NCI-H1930 (cell line): Measurements from ENCODE around the gene NAT8L.
A peak's percentile ranks its signal among the peaks of the same experiment; 100 is the strongest.

ENCODE experiments used
- DNase-seq, 2 experiments: peaks; one replicate each; lab custom pipeline; 2025; lab: John Stamatoyannopoulos, UW

The NAT8L gene

DNA sequence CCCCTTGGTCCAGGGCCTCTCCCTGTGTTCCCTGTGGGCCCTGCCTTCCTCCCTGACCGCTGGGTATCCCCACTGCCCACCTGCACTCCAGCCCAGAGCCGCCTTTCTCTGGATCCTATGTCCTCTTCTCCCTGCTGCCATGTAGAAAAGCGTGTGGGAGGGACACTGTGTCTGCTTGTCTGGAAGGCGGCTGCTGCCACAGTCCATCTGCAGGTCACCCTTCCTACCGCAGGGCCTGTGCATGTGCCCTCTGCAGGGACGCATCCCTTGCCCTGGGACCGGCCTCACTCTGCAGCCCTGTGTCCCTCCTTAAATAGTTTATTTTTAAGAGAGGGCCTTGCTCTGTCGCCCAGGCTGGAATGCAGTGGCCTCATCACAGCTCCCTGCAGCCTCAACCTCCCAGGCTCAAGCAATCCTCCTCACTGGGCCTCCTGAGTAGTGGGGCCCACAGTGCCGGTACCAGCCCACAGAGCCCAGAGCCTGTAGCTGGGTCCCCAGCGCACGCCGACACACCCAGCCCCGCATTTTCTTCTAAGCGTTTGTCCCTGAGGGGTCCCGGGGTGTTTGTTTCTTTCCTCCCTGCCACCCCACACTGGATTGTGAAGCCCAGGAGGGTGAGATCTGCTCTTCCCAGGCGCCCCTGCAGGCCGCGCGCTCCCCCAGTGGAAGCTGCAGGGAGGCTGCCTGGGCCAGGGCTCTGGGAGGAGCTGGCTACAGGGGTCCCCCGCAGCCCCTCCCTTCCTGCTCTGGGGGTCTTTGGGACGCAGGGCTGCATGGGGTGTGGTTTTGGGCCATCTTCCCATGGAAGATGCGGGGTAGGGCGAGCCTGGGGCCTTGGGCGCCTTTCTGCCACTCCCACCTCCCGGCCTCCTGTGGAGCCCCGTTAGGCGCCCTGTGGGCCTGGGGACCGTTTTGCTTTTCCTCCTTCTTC lies 12.8 kb upstream of the NAT8L start:
- DNase-seq = no peak

DNA sequence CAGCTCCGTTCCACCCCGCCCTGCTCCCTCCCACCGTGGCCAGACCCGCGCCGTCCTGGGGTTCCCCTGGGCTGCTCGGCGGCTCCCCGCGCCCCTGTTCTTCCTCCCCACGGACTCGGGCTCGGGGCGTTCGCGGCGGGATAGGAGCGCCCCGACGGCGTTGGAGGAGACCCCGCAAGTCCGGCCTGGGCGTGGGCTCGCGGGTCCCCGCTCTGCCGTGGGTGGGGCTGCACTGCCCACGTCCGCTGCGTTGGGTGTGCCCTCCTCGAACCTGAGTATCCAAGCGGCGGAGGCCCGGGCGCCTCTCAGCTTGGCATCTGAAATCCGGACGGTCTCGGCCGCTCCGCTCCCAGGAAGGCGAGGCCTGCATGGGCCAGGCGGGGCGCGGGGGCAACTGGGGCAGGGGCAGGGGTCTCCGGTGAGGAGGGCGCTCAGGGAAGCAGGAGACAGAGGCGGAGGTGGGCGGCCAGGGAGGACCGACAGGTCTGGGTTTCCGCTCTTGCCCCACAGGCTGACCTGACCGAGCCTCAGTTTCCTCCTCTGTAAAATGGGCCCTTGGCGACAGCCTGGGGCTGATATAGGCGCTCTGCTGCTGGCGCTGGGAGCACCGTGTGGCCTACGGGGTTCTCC lies 12.0 kb upstream of the NAT8L start:
- no peak for DNase-seq

DNA sequence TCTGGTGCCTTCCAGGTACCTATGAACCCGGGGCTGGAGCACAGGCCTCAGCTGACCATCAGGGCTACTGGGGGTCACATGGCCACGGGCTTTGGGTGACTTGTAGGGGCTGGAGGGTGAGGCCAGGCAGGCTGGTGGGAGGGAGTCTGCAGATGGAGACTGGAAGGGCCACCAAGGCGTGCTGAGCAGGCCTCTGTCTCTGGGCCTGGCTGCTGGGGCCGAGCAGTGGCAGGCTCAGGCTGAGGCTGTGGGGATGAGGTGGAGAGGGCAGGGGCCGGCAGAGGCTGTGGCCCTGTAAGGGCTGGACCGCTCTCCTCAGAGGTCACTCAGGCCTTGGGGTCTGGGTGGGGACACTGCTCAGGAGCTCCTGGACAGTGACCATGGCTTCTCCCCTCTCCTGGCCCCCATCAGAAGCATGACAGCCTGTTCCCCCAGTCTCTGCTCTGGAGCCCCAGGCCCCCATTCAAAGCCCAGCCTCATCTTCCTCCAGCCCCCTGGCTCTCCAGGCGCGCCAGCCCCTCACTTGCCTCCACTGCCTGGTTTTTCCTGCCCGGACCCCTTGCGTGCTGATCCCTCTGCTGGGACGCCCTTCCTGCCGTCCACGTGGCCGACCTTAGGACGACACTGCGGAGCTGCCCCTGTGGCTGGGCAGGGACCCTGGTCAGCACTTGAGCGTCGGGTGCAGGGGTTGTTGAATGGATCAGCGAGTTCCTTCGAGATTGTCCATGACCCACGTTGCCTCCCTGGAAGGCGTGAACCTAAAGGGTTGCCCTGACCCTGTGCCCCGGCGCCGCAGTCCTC lies 11.1 kb upstream of the NAT8L start:
- no peak for DNase-seq

DNA sequence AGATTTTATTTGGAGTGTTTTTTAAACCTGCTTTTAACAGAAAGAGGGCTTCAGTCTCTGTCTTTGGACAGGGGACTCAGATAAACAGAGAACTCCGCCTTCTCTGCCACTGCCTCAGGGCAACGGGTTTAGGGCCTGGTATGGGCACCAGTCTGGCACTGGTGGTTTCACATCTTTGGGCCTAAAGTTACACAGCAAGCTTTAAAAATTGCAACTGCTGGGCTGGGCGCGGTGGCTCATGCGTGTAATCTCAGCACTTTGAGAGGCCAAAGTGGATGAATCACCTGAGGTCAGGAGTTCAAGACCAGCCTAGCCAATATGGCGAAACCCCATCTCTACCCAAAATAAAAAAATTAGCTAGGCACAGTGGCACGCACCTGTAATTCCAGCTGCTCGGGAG lies 10.3 kb upstream of the NAT8L start:
- DNase-seq = no peak

DNA sequence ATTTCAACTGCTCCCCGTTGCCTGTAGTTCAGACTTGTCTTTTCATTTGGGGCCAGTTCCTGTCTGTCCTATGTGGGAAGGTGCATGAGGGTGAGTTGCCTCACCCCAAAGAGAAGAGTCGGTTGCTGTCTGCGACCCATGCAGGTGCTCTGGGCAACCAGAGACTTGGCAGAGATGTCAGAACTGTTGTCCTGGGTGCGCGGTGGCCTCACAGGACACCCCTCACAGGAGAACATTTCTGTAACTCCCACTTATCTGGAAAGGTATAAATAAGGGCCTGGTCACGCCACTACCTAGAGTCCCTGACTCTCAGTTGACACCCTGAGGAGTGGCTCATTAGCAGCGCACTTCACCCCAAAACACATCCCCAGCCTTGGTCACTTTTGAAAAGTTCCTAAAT lies 9.7 kb upstream of the NAT8L start:
- no peak for DNase-seq

DNA sequence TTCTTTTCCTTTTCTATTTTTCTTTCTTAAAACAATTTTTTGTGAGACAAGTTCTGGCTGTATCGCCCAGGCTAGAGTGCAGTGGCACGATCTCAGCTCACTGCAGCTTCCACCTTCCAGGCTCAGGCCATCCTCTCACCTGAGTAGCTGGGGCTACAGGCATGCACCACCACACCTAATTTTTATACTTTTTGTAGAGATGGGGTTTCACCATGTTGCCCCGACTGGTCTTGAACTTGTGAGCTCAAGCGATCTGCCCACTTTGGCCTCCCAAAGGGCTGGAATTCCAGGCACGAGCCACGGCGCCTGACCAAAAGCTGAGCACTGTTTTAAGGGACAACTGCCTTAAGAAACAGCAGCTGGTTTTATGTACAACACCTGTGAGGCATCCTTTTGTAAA lies 9.3 kb upstream of the NAT8L start:
- no peak for DNase-seq

DNA sequence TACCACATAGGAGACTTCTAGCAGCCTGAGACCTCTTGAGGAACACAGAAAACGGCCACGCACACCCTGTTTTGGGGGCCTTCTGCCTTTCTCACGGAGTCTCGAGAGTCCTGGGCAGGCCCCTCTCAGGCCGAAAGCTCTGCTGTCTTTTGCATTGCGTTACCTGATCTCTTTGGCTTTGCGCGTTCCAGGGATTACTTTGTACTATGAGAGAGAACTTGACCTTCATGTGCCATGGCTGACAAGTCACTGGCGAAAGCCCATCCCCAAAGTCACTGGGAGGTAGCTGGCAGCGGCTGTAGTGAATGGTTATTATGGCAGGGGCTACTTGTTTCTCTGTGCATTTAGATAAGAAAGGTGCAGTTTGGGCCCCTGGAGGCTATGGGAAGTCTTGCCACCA lies 8.0 kb upstream of the NAT8L start:
- DNase-seq = no peak

DNA sequence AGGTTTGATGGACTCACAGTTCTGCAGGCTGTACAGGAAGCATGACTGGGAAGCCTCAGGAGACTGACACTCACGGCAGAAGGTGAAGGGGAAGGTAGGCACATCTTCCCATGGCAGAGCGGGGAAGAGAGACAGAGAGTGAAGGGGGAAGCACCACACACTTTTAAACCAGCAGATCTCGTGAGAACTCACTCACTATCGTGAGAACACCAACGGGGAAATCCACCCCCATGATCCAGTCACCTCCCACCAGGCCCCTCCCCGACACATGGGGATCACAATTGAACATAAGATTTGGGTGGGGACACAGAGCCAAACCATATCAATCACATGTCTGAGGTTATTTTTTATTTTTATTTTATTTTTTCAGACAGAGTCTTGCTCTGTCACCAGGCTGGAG lies 4.9 kb upstream of the NAT8L start:
- DNase-seq = no peak

DNA sequence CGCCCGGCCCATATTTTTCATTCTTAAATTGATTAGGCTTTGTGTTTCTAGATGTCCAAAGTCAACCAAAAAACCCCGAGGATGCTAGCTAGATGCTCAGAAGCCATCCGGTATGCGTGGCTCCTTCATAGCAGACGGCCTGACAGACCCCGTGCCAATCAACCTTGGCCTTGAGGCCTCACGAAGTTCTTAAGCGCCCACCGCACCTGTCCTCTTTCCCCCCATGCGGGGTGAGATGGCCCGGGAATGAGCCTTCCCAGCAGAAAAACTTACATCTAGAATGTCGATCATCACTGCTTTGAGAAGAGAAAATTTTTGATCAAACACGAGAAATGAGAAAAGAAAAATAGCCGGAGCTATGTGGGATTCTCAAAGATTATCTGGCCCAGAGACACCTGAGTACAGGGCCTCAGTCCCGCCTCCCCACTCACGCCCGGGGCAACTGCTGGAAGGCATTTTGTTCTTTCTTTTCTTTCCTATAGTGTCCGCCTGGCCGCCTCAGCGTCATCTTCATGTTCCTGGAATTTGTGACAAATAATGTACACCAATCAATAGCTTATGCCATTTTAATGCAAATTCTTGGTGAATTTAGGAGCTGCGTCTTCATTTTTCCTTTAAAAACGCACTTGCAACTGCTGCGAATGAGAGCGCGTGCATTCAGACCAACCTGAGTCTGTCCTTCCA lies 1.6 kb upstream of the NAT8L start:
- no peak for DNase-seq

DNA sequence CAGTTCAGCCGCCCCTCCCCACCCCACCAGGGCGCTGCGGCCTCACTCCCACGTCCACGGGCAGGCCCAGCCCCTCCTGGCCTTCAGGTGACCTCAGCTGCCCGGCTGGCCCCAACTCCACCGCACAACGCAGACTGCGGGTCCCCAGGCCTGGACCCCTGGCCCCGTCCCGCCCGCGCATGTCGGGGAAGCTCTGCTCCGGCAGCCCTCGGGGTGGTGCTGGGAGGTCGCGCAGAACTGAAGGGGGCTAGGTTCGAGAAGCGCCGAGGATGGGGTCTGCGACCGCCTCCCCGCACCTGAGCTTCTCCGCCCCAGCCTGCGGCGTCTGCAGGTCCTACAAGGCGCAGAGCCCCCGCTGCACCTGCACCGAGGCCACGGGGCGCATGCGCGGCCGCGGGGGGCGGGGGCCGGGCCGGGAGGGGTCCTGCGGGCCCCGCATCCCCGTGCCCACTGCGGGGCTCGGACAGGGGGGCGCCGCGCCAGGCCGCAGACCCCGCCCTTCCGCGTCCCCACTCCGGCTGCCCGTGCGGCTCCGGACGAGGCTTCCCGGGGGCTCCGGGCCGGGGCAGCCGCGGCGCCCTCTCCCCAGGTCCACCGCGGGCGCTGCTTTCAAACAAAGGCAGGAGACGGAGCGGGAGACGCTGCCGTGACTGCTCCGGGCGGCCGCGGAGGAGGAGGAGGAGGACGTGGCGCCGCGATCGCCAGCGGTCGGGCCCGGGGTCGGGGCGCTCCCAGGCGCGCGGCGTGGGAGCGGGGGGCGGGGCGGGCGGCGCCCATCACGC lies 672 bp upstream of the NAT8L start:
- peak; percentile 60 to 75 for DNase-seq

DNA sequence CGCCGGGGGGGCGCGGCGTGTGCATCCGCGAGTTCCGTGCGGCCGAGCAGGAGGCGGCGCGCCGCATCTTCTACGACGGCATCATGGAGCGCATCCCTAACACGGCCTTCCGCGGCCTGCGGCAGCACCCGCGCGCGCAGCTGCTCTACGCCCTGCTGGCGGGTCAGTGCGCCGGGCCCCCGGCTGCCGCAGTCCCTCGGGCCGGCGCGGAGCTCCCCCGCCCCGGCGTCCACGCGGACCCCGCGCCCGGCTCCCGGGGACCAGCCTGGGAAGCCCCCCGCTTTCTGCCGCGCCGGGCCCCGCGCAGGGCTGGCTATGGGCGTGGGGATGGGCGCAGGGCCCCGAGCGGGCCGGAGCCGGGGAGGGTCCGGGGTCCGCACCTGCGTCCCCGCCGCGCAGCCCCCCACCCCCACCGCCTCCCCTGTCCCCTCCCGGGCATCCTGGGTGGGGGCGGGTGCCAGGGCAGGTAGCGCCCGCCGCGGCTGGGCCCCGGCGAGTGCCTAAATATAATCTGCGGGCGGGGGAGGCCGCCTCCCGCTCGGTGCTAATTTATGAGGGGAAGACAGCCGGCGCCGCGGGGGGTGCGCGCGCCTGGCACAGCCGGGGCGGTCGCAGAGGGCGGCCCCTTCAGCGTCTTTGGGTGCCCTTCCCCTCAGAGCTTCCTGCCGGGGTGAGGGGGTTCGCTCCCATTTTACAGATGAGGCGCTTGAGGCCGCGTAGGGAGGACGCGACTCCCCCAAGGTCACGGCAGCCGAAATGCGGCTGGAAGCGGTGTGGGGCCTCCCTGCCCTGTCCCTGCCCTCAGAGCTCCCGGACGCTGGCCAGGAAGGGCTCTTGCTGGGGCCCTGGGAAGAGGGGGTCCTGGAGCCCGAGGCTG lies 837 bp downstream of the NAT8L start:
- peak in 1 of 2 experiments; percentile 24 for DNase-seq

DNA sequence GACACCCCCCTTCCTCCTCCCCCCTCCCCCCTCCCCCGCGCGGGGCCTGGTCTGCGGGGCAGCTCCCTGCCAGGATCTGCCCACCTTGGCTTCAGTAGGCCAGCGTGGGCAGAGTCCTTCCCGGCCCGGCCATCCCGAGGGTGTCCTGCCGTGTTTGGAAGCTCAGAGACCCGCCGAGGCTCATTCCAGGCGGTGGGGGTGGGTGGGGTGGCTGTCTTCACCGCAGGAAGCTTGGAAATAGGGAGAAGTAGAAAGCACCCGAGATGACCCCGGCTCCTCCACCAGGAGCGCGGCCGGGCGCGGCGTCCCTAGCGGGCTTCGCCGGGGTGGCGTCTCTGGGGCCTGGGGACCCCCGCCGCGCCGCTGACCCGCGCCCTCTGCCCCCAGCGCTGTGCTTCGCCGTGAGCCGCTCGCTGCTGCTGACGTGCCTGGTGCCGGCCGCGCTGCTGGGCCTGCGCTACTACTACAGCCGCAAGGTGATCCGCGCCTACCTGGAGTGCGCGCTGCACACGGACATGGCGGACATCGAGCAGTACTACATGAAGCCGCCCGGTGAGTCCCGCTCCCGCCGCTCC lies 1.6 kb downstream of the NAT8L start:
- no peak for DNase-seq

DNA sequence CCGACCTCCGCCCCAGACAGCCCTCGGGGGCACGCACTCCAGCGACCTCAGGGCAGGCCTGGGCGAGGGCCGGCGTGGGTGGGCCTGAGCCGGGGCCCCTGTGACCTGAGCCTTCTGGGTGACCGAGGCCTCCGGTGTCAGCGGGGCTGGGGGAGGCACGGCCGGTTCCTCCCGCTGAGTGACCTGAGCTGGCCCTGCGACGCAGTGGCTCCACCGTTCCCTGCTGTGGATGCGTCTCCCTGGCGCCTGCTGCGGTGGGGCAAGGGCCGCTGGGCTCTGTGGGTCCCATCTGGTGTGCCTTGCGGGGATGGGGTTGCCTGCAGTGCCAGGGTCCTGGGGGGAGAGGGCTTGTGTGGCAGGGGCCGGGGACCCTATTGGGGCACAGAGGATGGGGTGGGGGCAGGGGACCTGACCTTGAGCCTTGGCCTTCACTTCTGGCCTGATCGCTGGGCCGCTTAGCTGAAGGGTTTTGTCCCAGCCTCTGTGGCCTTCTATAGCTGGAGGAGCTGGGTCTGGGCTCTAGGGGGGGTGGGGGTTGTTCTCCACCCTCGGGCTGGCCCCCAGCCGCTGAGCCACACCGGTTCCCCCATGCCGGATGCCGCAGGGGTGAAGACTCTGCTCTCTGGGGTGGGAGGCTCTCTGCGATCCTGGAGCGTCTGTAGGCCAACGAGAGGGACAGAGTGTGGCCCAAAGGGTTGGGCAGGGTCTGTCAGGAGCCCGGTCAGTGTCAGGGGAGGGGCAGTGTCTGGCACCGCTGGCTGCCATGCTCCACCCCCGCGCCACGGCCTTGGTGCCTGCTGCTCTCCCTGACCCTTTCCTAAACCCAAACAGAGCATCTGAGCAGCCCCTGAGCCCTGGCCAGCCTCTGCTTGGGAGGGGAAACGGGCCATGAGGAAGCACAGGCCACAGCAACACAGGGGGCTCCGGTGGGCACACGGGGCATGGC lies 2.3 kb downstream of the NAT8L start:
- no peak for DNase-seq

DNA sequence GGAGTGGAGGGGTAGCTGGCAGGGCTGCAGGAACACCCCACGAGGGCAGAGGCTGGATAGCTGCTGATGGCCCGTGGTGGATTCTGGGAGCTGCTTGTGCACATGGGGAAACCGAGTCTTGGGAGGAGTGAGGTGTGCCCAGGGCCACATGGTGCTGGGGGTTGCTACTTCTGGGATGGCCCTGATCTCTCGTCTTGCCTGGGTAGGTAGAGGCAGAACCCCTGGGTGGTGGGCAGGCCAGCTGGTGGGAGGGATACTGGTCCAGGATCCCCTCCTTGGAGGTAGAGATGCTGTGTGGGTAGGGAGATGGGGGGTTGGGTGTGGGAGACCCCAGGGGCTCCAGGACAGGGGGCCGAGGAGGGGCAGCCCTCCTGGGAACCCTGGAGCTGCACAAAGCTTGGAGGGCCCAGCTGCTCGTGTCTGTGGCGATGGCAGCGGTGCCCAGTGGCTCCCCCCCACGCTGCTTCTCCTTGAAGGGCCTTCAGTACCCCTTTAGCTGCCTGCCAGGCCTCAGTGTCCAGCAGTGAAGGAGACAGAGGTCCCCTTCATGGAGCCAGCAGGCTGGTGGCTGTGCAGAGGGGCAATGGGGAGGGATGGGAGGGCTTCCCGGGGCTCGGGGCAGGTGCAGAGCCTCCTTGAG lies 3.2 kb downstream of the NAT8L start:
- DNase-seq = no peak

DNA sequence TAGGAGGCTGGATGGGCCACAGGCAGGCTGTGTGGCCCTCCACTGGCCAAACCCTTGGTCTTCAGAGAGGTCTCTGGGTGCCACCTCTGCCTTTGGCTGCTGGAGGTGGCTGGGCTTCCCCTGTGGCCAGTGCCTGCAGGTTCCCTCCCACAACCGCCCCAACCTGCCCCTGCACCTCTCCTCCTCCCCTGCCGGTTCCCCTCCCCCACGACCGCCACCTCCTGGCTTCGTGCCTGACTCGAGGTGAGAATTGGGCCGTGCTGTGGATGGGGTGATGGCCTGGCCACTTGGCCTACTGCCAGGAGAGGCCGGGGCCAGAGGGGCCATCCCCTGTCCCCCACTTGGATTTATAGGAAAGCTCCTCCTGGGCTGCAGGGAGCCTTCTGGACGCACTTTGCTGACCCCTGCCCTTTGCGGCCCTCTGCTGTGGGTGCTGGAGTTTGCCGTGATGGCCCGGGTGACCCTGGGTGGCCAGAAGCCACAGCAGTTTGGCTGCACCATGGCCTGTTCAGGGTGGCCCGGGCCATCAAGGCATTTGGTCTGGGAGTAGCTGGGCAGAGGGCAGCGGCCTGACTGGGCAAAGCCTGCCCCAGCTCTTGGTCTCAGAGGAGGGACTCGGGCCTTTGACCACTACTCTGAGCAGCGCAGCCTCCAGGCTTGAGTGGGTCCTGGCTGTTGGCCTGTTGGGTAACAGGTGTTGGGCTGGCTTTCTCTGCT lies 3.8 kb downstream of the NAT8L start:
- no peak for DNase-seq

DNA sequence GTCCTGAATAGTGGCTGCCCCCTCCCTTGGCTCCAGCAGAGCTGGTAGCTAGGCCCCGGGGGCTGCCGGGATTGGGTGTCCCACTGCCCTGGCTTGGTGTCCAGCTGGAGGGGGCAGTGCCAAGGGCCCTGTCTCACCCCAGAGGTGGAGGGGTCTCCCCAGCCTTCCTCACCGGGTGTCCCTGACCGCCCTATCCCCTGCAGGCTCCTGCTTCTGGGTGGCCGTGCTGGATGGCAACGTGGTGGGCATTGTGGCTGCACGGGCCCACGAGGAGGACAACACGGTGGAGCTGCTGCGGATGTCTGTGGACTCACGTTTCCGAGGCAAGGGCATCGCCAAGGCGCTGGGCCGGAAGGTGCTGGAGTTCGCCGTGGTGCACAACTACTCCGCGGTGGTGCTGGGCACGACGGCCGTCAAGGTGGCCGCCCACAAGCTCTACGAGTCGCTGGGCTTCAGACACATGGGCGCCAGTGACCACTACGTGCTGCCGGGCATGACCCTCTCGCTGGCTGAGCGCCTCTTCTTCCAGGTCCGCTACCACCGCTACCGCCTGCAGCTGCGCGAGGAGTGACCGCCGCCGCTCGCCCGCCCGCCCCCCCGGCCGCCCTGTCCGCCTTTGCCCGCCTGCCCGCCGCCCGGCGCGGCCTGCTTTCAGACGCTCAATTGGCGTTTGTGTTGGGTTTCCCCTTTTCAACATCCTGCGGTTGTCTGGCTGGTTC lies 4.6 kb downstream of the NAT8L start:
- DNase-seq = no peak
